HepG2 (cell line): ENCODE data around the gene LBX2. TPM values are rescaled to one million over a fixed set of nuclear protein-coding genes. Genes with fewer than 3 reads are reported as not detected.
A peak's percentile ranks its signal among the peaks of the same experiment; 100 is the strongest.

ENCODE experiments used
- DBP ChIP-seq: sonication (generic); formaldehyde crosslinking; IDR thresholded peaks from 2 replicates; pipeline ENCODE4 v1.4.0; 2020; ENCODE audit warnings: missing genetic modification reagents; ENCODE audit errors: not compliant biosample characterization
- DZIP1 ChIP-seq: sonication (generic); formaldehyde crosslinking; IDR thresholded peaks from 2 replicates; pipeline ENCODE4 v1.5.0; 2020; ENCODE audit warnings: mild to moderate bottlenecking, missing genetic modification reagents
- FLYWCH1 ChIP-seq: sonication (generic); formaldehyde crosslinking; IDR thresholded peaks from 2 replicates; pipeline ENCODE4 v1.8.1; 2023; ENCODE audit warnings: mild to moderate bottlenecking, missing genetic modification reagents
- FOXC1 ChIP-seq: sonication (generic); formaldehyde crosslinking; IDR thresholded peaks from 2 replicates; pipeline ENCODE4 v1.8.0; 2022; ENCODE audit warnings: mild to moderate bottlenecking, missing genetic modification reagents, borderline replicate concordance
- FOXP1 ChIP-seq, 2 experiments: fragments of 450-650 bp in 1 of 2; IDR thresholded peaks; 2 replicates each; pipeline ENCODE4 v1.6.1; 2017 to 2018; ENCODE audit warnings: antibody characterized with exemption in 1 of 2
- GABPB1 ChIP-seq: IDR thresholded peaks from 2 replicates; pipeline ENCODE4 v1.6.1; 2016; ENCODE audit warnings: mild to moderate bottlenecking, missing genetic modification reagents, moderate library complexity, missing compliant biosample characterization
- GLMP ChIP-seq: sonication (generic); formaldehyde crosslinking; IDR thresholded peaks from 2 replicates; pipeline ENCODE4 v1.9.0; 2021; ENCODE audit warnings: missing genetic modification reagents, mild to moderate bottlenecking, borderline replicate concordance
- MAF1 ChIP-seq: sonication (generic); formaldehyde crosslinking; IDR thresholded peaks from 2 replicates; pipeline ENCODE4 v1.5.0; 2020; ENCODE audit warnings: missing genetic modification reagents, borderline replicate concordance
- NFE2L1 ChIP-seq: sonication (generic); formaldehyde crosslinking; IDR thresholded peaks from 2 replicates; pipeline ENCODE4 v1.4.0; 2020; ENCODE audit warnings: missing genetic modification reagents, mild to moderate bottlenecking, borderline replicate concordance
- RBM39 ChIP-seq: fragments of 200-400 bp; formaldehyde crosslinking; IDR thresholded peaks from one replicate; pipeline ENCODE4 v1.6.1; 2018; ENCODE audit warnings: antibody characterized with exemption, mild to moderate bottlenecking, low read depth, low read length; ENCODE audit not compliant: poor library complexity, severe bottlenecking
- REPIN1 ChIP-seq: sonication (generic); formaldehyde crosslinking; IDR thresholded peaks from 2 replicates; pipeline ENCODE4 v1.8.0; 2022; ENCODE audit warnings: missing genetic modification reagents, low read depth, mild to moderate bottlenecking, borderline replicate concordance
- SATB2 ChIP-seq: sonication (generic); formaldehyde crosslinking; IDR thresholded peaks from 2 replicates; pipeline ENCODE4 v1.5.0; 2020; ENCODE audit warnings: missing genetic modification reagents
- SNAI1 ChIP-seq: sonication (generic); formaldehyde crosslinking; IDR thresholded peaks from 2 replicates; pipeline ENCODE4 v1.5.0; 2020; ENCODE audit warnings: mild to moderate bottlenecking, missing genetic modification reagents, borderline replicate concordance
- TP53 ChIP-seq: sonication (generic); formaldehyde crosslinking; conservative IDR thresholded peaks from 2 replicates; pipeline ENCODE4 v1.4.0; 2020; ENCODE audit warnings: missing genetic modification reagents
- ZBTB42 ChIP-seq: sonication (generic); formaldehyde crosslinking; IDR thresholded peaks from 2 replicates; pipeline ENCODE4 v1.5.0; 2020; ENCODE audit warnings: mild to moderate bottlenecking, missing genetic modification reagents
- ZNF251 ChIP-seq: sonication (generic); formaldehyde crosslinking; IDR thresholded peaks from 2 replicates; pipeline ENCODE4 v1.9.0; 2021; ENCODE audit warnings: mild to moderate bottlenecking, missing genetic modification reagents
- ZNF333 ChIP-seq: sonication (generic); formaldehyde crosslinking; IDR thresholded peaks from 2 replicates; pipeline ENCODE4 v1.4.0; 2020; ENCODE audit warnings: mild to moderate bottlenecking, missing genetic modification reagents, borderline replicate concordance
- ZNF510 ChIP-seq: sonication (generic); formaldehyde crosslinking; IDR thresholded peaks from 2 replicates; pipeline ENCODE4 v1.4.0; 2020; ENCODE audit warnings: low read depth, mild to moderate bottlenecking, missing genetic modification reagents
- ZNF749 ChIP-seq: sonication (generic); formaldehyde crosslinking; IDR thresholded peaks from 2 replicates; pipeline ENCODE4 v1.8.0; 2022; ENCODE audit warnings: mild to moderate bottlenecking, missing genetic modification reagents, moderate library complexity, borderline replicate concordance
- ZNF773 ChIP-seq: sonication (generic); formaldehyde crosslinking; IDR thresholded peaks from 2 replicates; pipeline ENCODE4 v1.4.0; 2020; ENCODE audit warnings: missing genetic modification reagents, borderline replicate concordance
- polyA plus RNA-seq, 8 experiments: library from polyadenylated mRNA; depleted of rRNA in 3 of 8; stranded (reverse) in 7 of 8; unstranded in 1 of 8; fragments of >200 nt; fragmentation: Illumina TruSeq in 4 of 8; extraction: Trizol in 4 of 8; gene quantifications; 2 replicates each; pipeline versions ENCODE4 v1.2.1 to v1.2.3, GENCODE V29; 2011 to 2016; ENCODE audit warnings: low read depth in 4 of 8, missing spikeins in 1 of 8, mixed read lengths in 1 of 8; ENCODE audit not compliant: insufficient read depth in 1 of 8
- total RNA-seq, 5 experiments: library from RNA; depleted of rRNA; stranded (reverse); fragments of >200 nt; fragmentation: Illumina TruSeq; extraction: Trizol; gene quantifications; 2 replicates each; pipeline ENCODE4 v1.2.3, GENCODE V29; 2016; ENCODE audit warnings: low read depth in 1 of 5
- TF ChIP-seq, protein P1 (sequence below): sonication (generic); formaldehyde crosslinking; IDR thresholded peaks from 2 replicates; pipeline ENCODE4 v1.4.0; 2020; ENCODE audit warnings: missing genetic modification reagents

Gene LBX2
- total and polyA plus RNA-seq, 2 of the 13 experiments (the other 11 are each of a cell fraction or from before 2014, with no cell fraction given), result 6.4 to 8.1 TPM

DNA sequence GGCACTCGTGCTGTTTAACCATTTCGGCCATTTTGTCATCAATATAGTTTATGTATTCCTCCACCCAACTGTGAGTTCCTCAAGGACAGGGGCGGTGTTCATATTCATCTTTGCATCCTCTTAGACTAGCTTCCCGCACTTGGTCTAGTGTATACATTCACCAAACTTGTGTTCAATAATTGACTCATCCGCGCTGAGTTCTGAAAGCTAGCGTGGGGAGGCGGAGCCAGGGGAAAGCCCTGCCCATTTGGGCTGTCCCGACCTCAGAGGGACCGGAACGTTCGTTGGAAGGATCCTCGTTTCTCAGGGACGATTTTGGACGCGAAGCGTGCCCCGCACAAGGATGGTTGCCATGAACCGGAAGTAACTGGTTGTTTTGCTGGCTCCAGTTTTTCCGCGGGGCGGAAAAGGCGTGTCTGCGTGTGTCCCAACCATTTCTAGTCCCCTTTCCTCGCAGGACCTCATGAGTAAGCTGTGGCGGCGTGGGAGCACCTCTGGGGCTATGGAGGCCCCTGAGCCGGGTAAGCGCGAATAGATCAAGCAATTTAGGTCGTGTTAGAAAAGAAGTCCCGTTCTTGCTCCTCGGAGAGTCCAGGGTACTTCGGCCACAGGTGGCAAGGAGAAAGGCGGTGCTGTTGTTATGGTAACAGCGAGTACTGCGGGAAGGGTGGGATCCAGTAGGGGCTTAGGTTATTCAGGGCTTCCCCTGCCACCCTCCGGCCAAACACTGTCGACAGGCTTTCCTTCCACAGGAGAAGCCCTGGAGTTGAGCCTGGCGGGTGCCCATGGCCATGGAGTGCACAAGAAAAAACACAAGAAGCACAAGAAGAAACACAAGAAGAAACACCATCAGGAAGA lies 44.5 kb downstream of the LBX2 start, which contains the start of gene INO80B (continued):
- no peak for TF ChIP-seq DBP (CRISPR knock-in tag)
- TF ChIP-seq TP53 (CRISPR knock-in tag), result no peak
- peak; percentile 94 for TF ChIP-seq RBM39
- no peak for TF ChIP-seq ZNF749
- no peak for TF ChIP-seq ZNF773 (CRISPR knock-in tag)
- TF ChIP-seq FOXP1 (IDR thresholded peaks at IDR 0.05), result no peak
- peak; percentile 38 for TF ChIP-seq FOXP1 (CRISPR knock-in tag; IDR thresholded peaks at IDR 0.05)
- peak; percentile 99 for TF ChIP-seq REPIN1 (CRISPR knock-in tag)
- no peak for TF ChIP-seq GLMP (CRISPR knock-in tag)
- 0 out of 2 replicates have a peak, but pooled peaks have one; percentile 44 for TF ChIP-seq ZNF251 (CRISPR knock-in tag)
- 0 out of 2 replicates have a peak, but pooled peaks have one; percentile 29 for TF ChIP-seq DZIP1 (CRISPR knock-in tag)
- 0 out of 2 replicates have a peak, but pooled peaks have one; percentile 61 for TF ChIP-seq NFE2L1
- TF ChIP-seq, protein P1, sequence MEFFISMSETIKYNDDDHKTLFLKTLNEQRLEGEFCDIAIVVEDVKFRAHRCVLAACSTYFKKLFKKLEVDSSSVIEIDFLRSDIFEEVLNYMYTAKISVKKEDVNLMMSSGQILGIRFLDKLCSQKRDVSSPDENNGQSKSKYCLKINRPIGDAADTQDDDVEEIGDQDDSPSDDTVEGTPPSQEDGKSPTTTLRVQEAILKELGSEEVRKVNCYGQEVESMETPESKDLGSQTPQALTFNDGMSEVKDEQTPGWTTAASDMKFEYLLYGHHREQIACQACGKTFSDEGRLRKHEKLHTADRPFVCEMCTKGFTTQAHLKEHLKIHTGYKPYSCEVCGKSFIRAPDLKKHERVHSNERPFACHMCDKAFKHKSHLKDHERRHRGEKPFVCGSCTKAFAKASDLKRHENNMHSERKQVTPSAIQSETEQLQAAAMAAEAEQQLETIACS (CRISPR knock-in tag), result no peak
- TF ChIP-seq FOXC1, result peak; percentile 93; the same call in 1 of the 2 replicates
- peak; percentile 33; the same call in 1 of the 2 replicates for TF ChIP-seq MAF1 (CRISPR knock-in tag)
- TF ChIP-seq ZNF333, result peak; percentile 80; the same call in 1 of the 2 replicates
- TF ChIP-seq FLYWCH1 (CRISPR knock-in tag), result no peak
- peak; percentile 99 for TF ChIP-seq GABPB1 (CRISPR knock-in tag)
- TF ChIP-seq ZBTB42, result no peak
- TF ChIP-seq SATB2 (CRISPR knock-in tag), result no peak
- TF ChIP-seq ZNF510 (CRISPR knock-in tag), result peak; percentile 88; the same call in 1 of the 2 replicates
- no peak for TF ChIP-seq SNAI1 (CRISPR knock-in tag)
